GM18873 (cell line): ENCODE results near the gene DDAH1.

Source experiments
- ATAC-seq: cut with Tn5 transposase; IDR thresholded peaks from one replicate; pipeline ENCODE4 v1.9.1; 2021; ENCODE audit warnings: mild to moderate bottlenecking, moderate library complexity, moderate number of reproducible peaks; ENCODE audit not compliant: unreplicated experiment, low FRiP score

The DDAH1 gene

DNA sequence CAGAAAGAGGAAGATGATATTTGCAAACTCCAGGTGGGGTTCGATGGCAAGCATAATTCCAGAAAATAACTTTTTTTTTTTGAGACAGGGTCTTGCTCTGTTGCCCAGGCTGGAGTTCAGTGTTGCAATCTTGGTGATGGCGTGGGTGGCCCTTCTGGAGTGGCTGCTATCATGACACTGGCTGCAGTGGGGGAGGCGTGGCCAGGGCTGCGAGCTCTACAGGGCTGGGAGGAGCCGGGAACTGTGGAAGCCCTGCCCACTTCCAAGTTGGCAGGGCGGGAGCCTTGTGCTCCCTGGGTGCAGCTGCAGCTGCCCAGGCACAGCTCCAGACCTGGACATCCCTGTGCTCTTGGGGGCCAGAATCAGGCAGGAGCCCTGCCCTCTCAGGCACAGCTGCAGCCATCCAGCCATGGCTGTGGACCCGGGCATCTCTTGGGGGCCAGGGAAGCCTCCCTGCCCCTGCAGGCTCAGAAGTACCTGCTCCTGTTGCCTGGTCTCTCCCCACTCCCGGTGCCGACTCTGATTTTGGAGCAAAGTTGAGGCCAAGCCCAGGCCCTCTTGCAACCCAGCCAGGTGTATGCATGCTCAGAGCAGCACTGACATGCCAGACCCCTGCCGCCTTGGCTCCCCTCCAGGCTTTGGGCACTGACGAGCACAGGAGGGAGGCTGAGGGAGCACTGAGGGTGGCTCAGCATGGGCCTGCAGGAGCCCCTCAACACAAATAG is 181.3 kb downstream of the DDAH1 start:
- no peak for ATAC-seq

GRCh38 chr1:85282424-85282823 is 182.5 kb downstream of the DDAH1 start:
- no peak for ATAC-seq

GRCh38 chr1:85280636-85281035 is 184.3 kb downstream of the DDAH1 start:
- no peak for ATAC-seq

DNA sequence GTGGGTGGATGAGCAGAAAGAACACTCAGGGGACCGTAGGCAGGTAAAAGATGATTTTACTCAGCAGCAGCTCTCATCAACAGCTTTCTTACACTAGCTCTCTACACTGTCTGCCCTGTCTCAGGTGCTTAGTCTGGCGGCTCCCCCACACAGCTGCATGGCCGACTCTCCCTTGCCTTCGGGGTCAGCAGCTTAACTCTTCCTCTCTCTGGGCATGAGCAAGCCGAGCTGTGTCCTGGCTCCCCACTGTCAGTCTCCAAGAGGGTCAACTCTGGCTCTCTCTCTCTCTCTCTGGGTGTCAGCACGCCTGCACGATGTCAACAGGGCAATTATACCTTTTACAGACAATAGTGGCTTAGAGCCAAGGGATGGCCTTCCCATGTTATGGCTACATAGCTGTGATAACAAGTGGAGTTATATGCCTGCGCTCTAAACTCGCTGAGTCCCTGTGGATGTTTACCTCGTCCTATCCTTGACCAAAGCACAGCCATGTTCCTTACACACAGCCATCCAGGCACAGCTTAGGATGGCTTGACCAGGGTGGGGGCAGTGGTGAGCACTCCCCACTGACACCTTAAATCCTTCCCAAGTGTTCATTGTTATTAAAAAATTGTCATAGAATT is 185.4 kb downstream of the DDAH1 start:
- no peak for ATAC-seq

DNA sequence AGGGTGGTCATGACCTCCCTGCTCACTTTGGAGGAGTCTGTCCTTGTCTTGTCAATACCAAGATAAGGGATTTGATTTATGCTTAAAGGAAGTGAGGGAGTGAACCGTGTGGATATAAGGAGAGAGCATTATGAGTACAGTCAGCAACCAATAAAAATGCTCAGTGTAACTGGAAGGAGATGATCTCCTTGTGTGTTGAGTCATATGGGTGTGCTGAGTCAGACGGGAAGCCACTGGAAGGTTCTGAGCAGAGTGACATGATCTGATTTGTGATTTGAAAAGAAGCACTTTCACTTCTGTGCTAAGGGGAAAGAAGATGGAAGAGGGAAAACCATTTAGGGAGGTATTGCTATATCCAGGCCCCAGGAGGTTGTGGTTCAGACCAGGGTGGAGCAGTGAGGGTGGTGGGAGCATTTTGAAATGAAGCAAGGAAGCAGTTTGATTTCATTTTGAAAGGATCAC is 186.1 kb downstream of the DDAH1 start:
- ATAC-seq = peak; percentile 21

DNA sequence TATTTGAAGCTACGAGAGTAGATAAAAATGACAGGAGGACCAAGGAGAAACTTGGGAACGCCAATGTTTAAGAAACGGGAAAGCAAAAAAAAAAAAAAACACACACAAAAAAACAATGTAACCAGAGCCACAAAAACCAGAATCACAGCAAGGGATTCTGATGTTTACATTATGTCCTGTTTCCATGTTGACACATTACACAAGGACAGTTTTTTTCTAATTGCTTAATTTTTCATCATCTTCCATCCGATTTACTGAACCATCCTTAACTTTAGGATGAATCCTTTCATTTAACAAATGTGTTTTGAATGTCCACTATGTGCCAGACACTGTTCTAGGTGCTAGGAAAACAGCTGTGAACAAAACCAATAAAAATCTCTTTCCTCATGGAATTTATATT is 187.2 kb downstream of the DDAH1 start:
- ATAC-seq = no peak

DNA sequence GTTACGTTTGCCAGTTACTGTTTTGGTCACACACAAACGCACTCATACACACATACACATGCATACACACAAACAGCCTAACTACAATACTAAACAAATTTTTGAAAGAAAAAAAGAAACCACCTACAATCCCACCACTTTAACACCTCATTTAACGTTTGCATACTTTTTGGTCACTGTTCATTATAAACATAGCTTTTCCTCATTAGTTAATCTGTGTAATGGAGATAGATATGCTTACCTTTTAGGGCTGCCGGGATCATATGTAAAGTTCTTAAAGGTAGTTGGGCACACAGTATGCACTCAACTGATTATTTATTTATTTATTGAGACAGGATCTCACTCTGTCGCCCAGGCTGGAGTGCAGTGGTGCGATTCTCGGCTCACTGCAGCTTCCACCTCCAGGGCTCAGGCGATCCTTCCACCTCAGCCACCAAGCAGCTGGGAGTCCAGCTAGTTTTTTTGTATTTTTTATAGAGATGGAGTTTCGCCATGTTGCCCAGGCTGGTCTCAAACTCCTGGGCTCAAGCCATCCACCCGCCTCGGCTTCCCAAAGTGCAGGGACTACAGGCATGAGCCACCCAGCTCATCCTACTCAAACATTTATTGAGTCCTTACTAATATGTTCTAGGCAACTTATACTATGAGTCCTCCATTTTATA is 187.8 kb downstream of the DDAH1 start:
- ATAC-seq = no peak

GRCh38 chr1:85276215-85276977 is 188.6 kb downstream of the DDAH1 start, which contains the start of gene BCL10:
TSS of gene BCL10 (minus strand) at chr1:85276632. CDS start at chr1:85276352, 280 bp downstream.
- ATAC-seq = peak; percentile 92

DNA sequence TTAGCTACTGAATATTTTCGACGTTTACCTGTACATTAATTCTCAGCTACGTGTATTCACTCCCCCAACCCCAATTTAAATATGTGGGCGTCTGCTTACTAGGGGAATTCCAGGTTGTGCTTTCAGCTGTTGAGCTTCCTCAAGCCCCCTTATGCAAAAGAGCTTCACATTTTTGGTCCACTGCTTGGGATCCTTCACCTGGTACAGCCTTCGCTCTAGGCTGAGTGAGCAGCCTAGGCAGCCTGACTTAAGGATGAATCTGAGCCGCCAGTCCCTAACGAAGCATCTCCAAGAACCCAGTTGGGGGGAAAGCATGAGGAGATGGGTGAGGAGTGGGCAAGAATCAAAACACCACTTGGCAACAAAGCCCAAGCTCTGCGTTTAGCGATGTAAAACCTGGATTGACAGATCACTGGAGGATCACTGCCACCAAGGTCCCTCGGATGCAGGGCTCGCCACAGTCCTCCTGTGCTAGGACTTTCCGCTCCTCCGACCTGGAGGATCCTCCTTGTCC is 189.2 kb downstream of the DDAH1 start:
- ATAC-seq = no peak

- ATAC-seq = no peak
Measured at GRCh38 chr1:85274969-85275453, 189.9 kb downstream of the DDAH1 start.

GRCh38 chr1:85273397-85273796 is 191.6 kb downstream of the DDAH1 start:
- ATAC-seq = no peak

GRCh38 chr1:85268801-85269585 is 196.0 kb downstream of the DDAH1 start:
- ATAC-seq = no peak
